Measurements from ENCODE around the gene NEURL1B.

DNA sequence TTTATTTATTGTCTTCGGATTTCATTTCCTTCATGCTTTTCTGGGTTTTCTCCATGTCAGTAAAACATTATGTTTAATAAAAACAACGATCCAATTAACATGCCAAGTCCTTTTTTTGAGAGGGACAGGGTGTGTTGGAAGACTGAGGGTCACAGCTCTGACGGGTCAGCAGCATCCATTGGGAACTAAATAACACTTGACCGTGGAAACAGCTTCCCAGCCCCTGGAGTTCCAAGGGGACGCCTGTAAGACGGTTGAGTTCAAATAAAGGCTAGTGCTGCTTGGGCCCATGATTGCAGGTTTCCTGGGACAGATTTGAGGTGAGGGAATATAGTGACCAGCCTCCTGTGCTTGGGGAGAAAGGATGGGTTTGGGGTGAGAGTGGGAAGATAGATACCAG lies 30.4 kb upstream of the NEURL1B start:
- no peak for TF ChIP-seq EZH2 (IDR thresholded peaks at IDR 0.05; ENCODE audit: borderline replicate concordance, insufficient read depth, low read depth, low read length, poor library complexity, severe bottlenecking)
- TF ChIP-seq, protein P1, sequence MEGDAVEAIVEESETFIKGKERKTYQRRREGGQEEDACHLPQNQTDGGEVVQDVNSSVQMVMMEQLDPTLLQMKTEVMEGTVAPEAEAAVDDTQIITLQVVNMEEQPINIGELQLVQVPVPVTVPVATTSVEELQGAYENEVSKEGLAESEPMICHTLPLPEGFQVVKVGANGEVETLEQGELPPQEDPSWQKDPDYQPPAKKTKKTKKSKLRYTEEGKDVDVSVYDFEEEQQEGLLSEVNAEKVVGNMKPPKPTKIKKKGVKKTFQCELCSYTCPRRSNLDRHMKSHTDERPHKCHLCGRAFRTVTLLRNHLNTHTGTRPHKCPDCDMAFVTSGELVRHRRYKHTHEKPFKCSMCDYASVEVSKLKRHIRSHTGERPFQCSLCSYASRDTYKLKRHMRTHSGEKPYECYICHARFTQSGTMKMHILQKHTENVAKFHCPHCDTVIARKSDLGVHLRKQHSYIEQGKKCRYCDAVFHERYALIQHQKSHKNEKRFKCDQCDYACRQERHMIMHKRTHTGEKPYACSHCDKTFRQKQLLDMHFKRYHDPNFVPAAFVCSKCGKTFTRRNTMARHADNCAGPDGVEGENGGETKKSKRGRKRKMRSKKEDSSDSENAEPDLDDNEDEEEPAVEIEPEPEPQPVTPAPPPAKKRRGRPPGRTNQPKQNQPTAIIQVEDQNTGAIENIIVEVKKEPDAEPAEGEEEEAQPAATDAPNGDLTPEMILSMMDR (IDR thresholded peaks at IDR 0.05): no peak

All from B cell (primary cell).